ENCODE data around the gene GPC5. TPM values are rescaled to one million over a fixed set of nuclear protein-coding genes. Genes with fewer than 3 reads are reported as not detected.

GPC5 gene
- total RNA-seq, 1 experiment from 2014 or later = 0.15 TPM

- Histone ChIP-seq H2BK20ac (ENCODE audit: low read depth, low read length, poor library complexity, severe bottlenecking) (no peak overlapping the region), H2BK120ac (ENCODE audit: low read depth, low read length, poor library complexity, severe bottlenecking) (no peak overlapping the region), H2AK5ac (ENCODE audit: insufficient read length, low read length) (no peak overlapping the region), H3K79me2 (ENCODE audit: insufficient read depth, low read length) (no peaks in the 10 kb centered on the region), H2BK5ac (ENCODE audit: insufficient read length, low read length) (no peak overlapping the region), H3K4me1 (ENCODE audit: insufficient read depth, low read length) (no peaks in the 10 kb centered on the region), H4K91ac (ENCODE audit: insufficient read length, low read depth, low read length) (no peak overlapping the region), H2BK15ac (ENCODE audit: low read depth, low read length) (no peak overlapping the region), H3K79me1 (ENCODE audit: insufficient read depth, low read depth, low read length, poor library complexity, severe bottlenecking) (no peaks in the 10 kb centered on the region), H3K14ac (ENCODE audit: insufficient read depth, low read length) (no peak overlapping the region), H3K18ac (ENCODE audit: insufficient read length, low read depth, low read length) (no peak overlapping the region), H4K5ac (ENCODE audit: insufficient read length, low read depth, low read length) (no peak overlapping the region), H3K23me2 (ENCODE audit: insufficient read length, low read depth, low read length, poor library complexity, severe bottlenecking) (no peaks in the 10 kb centered on the region), H3K4me2 (ENCODE audit: insufficient read depth, insufficient read length, low read length) (no peak overlapping the region), H3K27ac (ENCODE audit: insufficient read length, low read depth, low read length) (no peak overlapping the region), H2AFZ (ENCODE audit: low read length) (no peak overlapping the region), H3K56ac (ENCODE audit: insufficient read length, low read depth, low read length) (no peak overlapping the region), H3K27me3 (ENCODE audit: insufficient read depth, low read length) (no peaks in the 10 kb centered on the region), H2BK12ac (ENCODE audit: insufficient read length, low read depth, low read length) (no peak overlapping the region), H3K23ac (ENCODE audit: insufficient read length, low read depth, low read length) (no peak overlapping the region), H3K9ac (ENCODE audit: extremely low read depth, insufficient read length, low read length) (no peak overlapping the region), H3K4ac (ENCODE audit: low read depth, low read length) (no peak overlapping the region), H3K9me3 (ENCODE audit: control insufficient read depth, low read depth, low read length) (no peaks in the 10 kb centered on the region), H4K8ac (replicated peaks; ENCODE audit: insufficient read length, low read depth, low read length) (no peak overlapping the region), H3T11ph (ENCODE audit: low read length) (no peak overlapping the region), H4K20me1 (ENCODE audit: control insufficient read depth, insufficient read depth, insufficient read length) (no peaks in the 10 kb centered on the region)
- H3K36me3 Mint-ChIP-seq (ENCODE audit: insufficient read depth in 1 of 3, low read depth in 3 of 3) = no peaks in the 10 kb centered on the region
- H3K4me1 Mint-ChIP-seq = peaks cover 7 to 12% of the 10 kb centered on the region in 2 experiments
- no peak for DNase-seq
- no peaks in the 10 kb centered on the region for H3K27me3 Mint-ChIP-seq (ENCODE audit: low read depth)
- H3K27ac Mint-ChIP-seq = no peak overlapping the region
- TF ChIP-seq CTCF (conservative IDR thresholded peaks at IDR 0.05) = no peak
- WGBS (ENCODE audit: extremely low coverage, insufficient read length, low lambda C conversion rate) = no CpG with 5 or more reads among the region's 3 CpGs
- no peak overlapping the region for H3K4me3 Mint-ChIP-seq
- 0 out of 5 replicates have a peak, but pooled peaks cover 0 to 1% of the 10 kb centered on the region in 2 experiments for H3K9me3 Mint-ChIP-seq
Measured at GRCh38 chr13:91878491-91878890, 480.1 kb downstream of the GPC5 start.

Measured in H9 (cell line).